Karpas-422 (cell line): ENCODE data around the gene PITX3. TPM values are rescaled to one million over a fixed set of nuclear protein-coding genes. Genes with fewer than 3 reads are reported as not detected.
"Not testable (repeated sequence)": the region's sequence is repeated elsewhere in the genome, so short reads cannot be mapped to it uniquely, and the experiment has no call there.

ENCODE experiments used
- DNase-seq: peaks from one replicate; pipeline ENCODE4 v3.0.0-alpha.2; 2015
- H2AFZ ChIP-seq: fragments of 200-600 bp; sonication (generic); 2 replicates; pipeline ENCODE4 v1.6.1; 2014; ENCODE audit warnings: antibody characterized with exemption, low read length, mixed read lengths
- H3K27ac ChIP-seq: fragments of 200-600 bp; sonication (generic); 2 replicates; pipeline ENCODE4 v1.5.1; 2014; ENCODE audit warnings: mild to moderate bottlenecking, low read length, moderate library complexity
- H3K27me3 ChIP-seq: fragments of 200-600 bp; sonication (generic); 2 replicates; pipeline ENCODE4 v1.6.1; 2014; ENCODE audit warnings: low read length, mixed read lengths
- H3K36me3 ChIP-seq: fragments of 200-600 bp; sonication (generic); 2 replicates; pipeline ENCODE4 v1.6.1; 2014; ENCODE audit warnings: low read length, mixed read lengths; ENCODE audit not compliant: insufficient read depth
- H3K4me1 ChIP-seq: fragments of 200-600 bp; sonication (generic); 2 replicates; pipeline ENCODE4 v1.6.1; 2014; ENCODE audit warnings: mild to moderate bottlenecking, low read length, mixed read lengths
- H3K4me2 ChIP-seq: fragments of 200-600 bp; sonication (generic); 2 replicates; pipeline ENCODE4 v1.6.1; 2014; ENCODE audit warnings: low read length, low read depth, mild to moderate bottlenecking; ENCODE audit not compliant: poor library complexity, severe bottlenecking
- H3K4me3 ChIP-seq: fragments of 200-600 bp; sonication (generic); 2 replicates; pipeline ENCODE4 v1.5.1; 2014; ENCODE audit warnings: mild to moderate bottlenecking, antibody characterized with exemption, low read length, mixed read lengths
- H3K79me2 ChIP-seq: fragments of 200-600 bp; sonication (generic); 2 replicates; pipeline ENCODE4 v1.6.1; 2014; ENCODE audit warnings: mild to moderate bottlenecking, low read length, mixed read lengths
- H3K9ac ChIP-seq: fragments of 200-600 bp; sonication (generic); 2 replicates; pipeline ENCODE4 v1.6.0; 2014; ENCODE audit warnings: low read length
- H3K9me2 ChIP-seq: fragments of 200-600 bp; sonication (generic), shearing (Covaris generic); replicated peaks from 2 replicates; pipeline ENCODE4 v1.6.0; 2014; ENCODE audit warnings: mild to moderate bottlenecking, low read length, moderate library complexity; ENCODE audit not compliant: insufficient read depth
- H3K9me3 ChIP-seq: fragments of 300-700, 200-600 bp; sonication (generic); 2 replicates; pipeline ENCODE4 v1.6.1; 2014; ENCODE audit warnings: low read length, mixed read lengths
- H4K20me1 ChIP-seq: fragments of 200-600 bp; sonication (generic); 2 replicates; pipeline ENCODE4 v1.6.1; 2014; ENCODE audit warnings: mild to moderate bottlenecking, antibody characterized with exemption, low read length, low read depth; ENCODE audit not compliant: insufficient read depth
- total RNA-seq: library from RNA; depleted of rRNA; stranded (reverse); fragments of >200 nt; shearing (Covaris generic); gene quantifications from 2 replicates; pipeline ENCODE4 v1.2.3, GENCODE V29; 2014; ENCODE audit warnings: low replicate concordance

Gene PITX3
- total RNA-seq, 1 experiment from 2014 or later = not detected

DNA sequence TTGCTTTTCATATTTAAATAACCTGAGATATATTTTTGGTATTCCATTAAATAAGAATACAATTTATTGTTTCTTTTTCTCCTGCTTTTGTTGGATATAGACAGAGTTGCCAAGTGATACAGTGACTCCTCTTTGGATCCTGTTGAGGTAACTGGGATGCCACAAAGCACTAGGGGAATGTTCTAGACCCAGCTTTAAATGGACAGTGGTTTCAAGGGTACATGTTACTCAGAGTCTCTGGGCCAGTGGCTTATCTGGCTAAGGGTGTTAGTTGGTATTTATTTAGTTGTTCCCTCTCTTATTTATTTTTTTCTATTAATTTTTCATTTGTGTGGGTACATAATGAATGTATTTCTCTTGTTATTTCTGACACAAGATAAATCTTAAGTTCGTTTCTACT is 13.1 kb upstream of the PITX3 start:
- H3K27ac ChIP-seq = no peak overlapping the region
- H2AFZ ChIP-seq = no peak overlapping the region
- peaks cover 63% of the 10 kb centered on the region for H3K79me2 ChIP-seq
- no peaks in the 10 kb centered on the region for H3K9me2 ChIP-seq
- no peaks in the 10 kb centered on the region for H4K20me1 ChIP-seq
- H3K36me3 ChIP-seq = no peaks in the 10 kb centered on the region
- H3K9ac ChIP-seq = no peak overlapping the region
- H3K27me3 ChIP-seq = no peaks in the 10 kb centered on the region
- no peaks in the 10 kb centered on the region for H3K4me1 ChIP-seq
- H3K9me3 ChIP-seq = no peaks in the 10 kb centered on the region
- no peak for DNase-seq
- no peak overlapping the region for H3K4me3 ChIP-seq
- no peak overlapping the region for H3K4me2 ChIP-seq

DNA sequence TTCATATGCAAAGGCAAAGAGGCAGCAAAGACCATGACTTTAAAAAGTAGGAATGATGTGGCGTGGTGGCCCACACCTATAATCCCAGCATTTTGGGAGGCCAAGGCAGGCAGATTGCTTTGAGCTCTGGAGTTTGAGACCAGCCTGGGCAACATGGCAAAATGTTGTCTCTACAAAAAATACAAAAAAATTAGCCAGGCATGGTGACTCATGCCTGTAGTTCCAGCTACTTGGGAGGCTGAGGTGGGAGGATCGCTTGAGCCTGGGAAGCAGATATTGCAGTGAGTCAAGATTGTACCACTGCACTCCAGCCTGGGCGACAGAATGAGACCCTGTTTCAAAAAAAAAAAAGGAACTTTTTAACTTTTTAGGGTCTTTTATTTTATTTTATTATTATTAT is 11.2 kb upstream of the PITX3 start:
- not testable (repeated sequence) for H3K4me1 ChIP-seq, H3K27me3 ChIP-seq, H3K9ac ChIP-seq, H4K20me1 ChIP-seq, H3K9me3 ChIP-seq, H3K36me3 ChIP-seq, H3K4me2 ChIP-seq, H3K4me3 ChIP-seq, H2AFZ ChIP-seq, DNase-seq, H3K27ac ChIP-seq, H3K9me2 ChIP-seq
- peaks cover 79% of the 10 kb centered on the region for H3K79me2 ChIP-seq

DNA sequence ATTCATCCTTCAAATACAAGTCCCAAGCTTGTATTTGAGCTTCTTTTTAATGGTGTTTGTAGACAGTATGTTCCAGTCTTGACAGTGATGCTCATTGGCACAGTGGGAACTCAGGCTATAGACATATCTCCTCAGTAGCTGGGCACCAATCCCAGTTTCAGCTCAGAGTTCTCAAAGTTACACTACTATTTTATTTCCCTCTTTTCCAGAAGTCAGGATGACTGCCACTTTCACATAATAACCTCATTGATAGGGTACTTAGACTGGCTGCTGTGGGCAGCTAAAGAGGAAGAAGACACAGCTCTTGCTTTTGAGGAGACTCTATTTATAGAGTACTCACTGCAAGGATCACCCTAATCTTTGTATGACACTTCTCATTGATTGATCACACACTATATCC is 6.4 kb upstream of the PITX3 start:
- H3K27ac ChIP-seq = no peak overlapping the region
- peaks cover 4% of the 10 kb centered on the region; the same call in 1 of the 2 replicates for H3K36me3 ChIP-seq
- peaks cover 9% of the 10 kb centered on the region; the same call in 1 of the 2 replicates for H4K20me1 ChIP-seq
- peaks cover 30% of the 10 kb centered on the region for H3K4me1 ChIP-seq
- no peak overlapping the region for H2AFZ ChIP-seq
- H3K9me3 ChIP-seq = no peaks in the 10 kb centered on the region
- H3K9ac ChIP-seq = peak overlapping the region; percentile 77; the same call in 1 of the 2 replicates
- H3K4me3 ChIP-seq = peak overlapping the region; percentile 84; the same call in 1 of the 2 replicates
- peaks cover 64% of the 10 kb centered on the region for H3K79me2 ChIP-seq
- H3K27me3 ChIP-seq = no peaks in the 10 kb centered on the region
- no peaks in the 10 kb centered on the region for H3K9me2 ChIP-seq
- peak overlapping the region; percentile 81 for H3K4me2 ChIP-seq
- no peak for DNase-seq

DNA sequence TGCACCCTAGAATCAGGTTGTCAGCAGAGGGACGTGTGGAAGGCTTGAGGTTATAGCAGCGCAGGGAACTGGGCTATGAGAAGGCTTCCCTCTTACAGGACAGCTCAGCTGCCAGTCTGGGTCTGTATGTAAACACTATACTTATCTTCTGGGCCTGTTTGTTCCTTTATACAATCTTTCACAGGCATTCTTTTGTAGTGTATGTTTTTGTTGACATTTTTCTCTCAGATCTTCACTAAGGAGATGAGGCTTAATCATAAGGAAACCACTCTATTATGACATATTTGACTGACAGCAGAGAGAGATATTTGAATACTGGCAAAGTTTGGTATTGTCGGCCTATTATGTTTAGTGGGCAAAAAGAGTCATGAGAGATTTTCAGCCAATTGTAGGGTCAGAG is 4.9 kb upstream of the PITX3 start:
- Histone ChIP-seq H3K4me3 (peak overlapping the region; percentile 84), H2AFZ (no peak overlapping the region), H3K27ac (peak overlapping the region; percentile 38; the same call in 1 of the 2 replicates), H3K9ac (peak overlapping the region; percentile 77), H3K4me2 (peak overlapping the region; percentile 81), H3K9me2 (no peaks in the 10 kb centered on the region), H4K20me1 (peaks cover 9% of the 10 kb centered on the region; the same call in 1 of the 2 replicates), H3K27me3 (no peaks in the 10 kb centered on the region), H3K79me2 (peaks cover 57% of the 10 kb centered on the region), H3K9me3 (no peaks in the 10 kb centered on the region), H3K36me3 (peaks cover 4% of the 10 kb centered on the region; the same call in 1 of the 2 replicates), H3K4me1 (peaks cover 30% of the 10 kb centered on the region)
- DNase-seq = peak; percentile 49

DNA sequence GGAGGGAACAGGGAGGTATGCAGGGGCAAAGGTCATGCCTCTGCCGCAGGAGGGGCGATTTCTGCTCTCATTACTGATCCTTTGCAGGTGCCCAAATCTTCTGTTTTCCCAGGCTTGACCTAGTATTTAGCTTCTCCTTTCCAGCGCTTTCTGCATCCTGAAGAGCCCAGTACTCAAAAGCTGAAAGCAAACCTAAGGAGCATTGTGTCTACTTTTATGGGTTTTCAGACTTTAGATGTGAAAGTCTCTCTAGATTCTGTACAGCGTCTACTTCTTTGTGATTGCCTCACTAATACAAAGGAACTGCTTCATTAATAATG is 4.6 kb upstream of the PITX3 start:
- peaks cover 30% of the 10 kb centered on the region for H3K4me1 ChIP-seq
- peaks cover 54% of the 10 kb centered on the region for H3K79me2 ChIP-seq

DNA sequence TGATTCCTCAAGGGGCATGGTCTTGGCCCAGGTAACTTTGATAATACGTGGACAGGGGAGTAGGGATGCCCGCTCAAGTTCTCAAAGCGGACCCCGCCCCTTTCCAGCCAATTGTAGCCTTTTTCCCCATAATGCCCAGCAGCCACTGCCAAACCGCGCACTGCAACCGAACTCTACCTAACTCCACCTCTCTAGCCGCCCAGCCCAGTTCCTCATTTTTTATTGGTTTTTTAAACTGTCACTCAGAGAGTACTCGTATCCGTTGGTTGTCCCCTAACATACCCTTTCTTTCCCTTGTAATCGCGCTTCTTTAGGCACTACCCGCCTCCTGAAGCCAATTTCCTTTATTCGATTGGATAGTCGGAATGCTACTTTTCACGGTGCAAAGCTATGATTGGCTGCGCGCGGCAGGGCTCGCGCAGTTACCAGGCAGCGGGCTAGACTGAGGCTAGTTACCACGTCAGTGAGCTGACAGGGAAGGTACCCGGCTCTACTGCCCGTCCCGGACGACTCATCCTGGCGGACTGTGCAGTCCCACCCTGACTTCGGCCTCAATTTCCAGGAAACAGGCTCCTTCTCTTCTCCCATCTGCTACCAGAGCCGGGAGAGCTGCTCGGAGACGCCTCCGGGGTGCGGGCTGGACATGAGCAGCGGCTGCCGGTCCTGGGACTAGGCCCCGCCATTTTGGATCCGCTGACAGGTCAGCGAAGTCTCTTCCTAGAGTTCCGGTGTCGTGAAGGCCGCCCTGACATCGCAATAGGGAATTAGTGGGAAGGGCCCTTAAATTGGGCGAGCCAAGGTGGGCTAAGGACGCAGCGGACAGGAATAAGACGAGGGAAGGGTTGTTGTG is 4.0 kb upstream of the PITX3 start, which contains the start of gene GBF1:
Gene GBF1 (plus strand): TSS at position 451 of the 850 bp plus-strand sequence. CDS start 13,407 bp downstream, outside the sequence.
- no peaks in the 10 kb centered on the region for H3K9me3 ChIP-seq
- H3K9ac ChIP-seq = peak within 1 kb of the TSS; percentile 77
- peak within 1 kb of the TSS; percentile 84 for H3K4me3 ChIP-seq
- H3K4me2 ChIP-seq = peak within 1 kb of the TSS; percentile 84
- H3K9me2 ChIP-seq = no peaks in the 10 kb centered on the region
- peaks cover 48% of the 10 kb centered on the region for H3K79me2 ChIP-seq
- H4K20me1 ChIP-seq = peaks cover 9% of the 10 kb centered on the region; the same call in 1 of the 2 replicates
- peak within 1 kb of the TSS; percentile 27; the same call in 1 of the 2 replicates for H3K27ac ChIP-seq
- peak within 1 kb of the TSS; percentile 82 for H2AFZ ChIP-seq
- H3K36me3 ChIP-seq = peaks cover 4% of the 10 kb centered on the region; the same call in 1 of the 2 replicates
- DNase-seq = peak; percentile 98
- no peaks in the 10 kb centered on the region for H3K27me3 ChIP-seq
- peaks cover 30% of the 10 kb centered on the region for H3K4me1 ChIP-seq

More for the DNA sequence above, 4.6 kb upstream of the PITX3 start:
- peak; percentile 43 for DNase-seq
- peak overlapping the region; percentile 27; the same call in 1 of the 2 replicates for H3K27ac ChIP-seq
- H4K20me1 ChIP-seq = peaks cover 9% of the 10 kb centered on the region; the same call in 1 of the 2 replicates
- no peaks in the 10 kb centered on the region for H3K27me3 ChIP-seq
- H3K9me2 ChIP-seq = no peaks in the 10 kb centered on the region
- H3K4me3 ChIP-seq = peak overlapping the region; percentile 84
- H3K4me2 ChIP-seq = peak overlapping the region; percentile 81
- no peak overlapping the region for H2AFZ ChIP-seq
- peaks cover 4% of the 10 kb centered on the region; the same call in 1 of the 2 replicates for H3K36me3 ChIP-seq
- H3K9ac ChIP-seq = peak overlapping the region; percentile 77
- H3K9me3 ChIP-seq = no peaks in the 10 kb centered on the region

DNA sequence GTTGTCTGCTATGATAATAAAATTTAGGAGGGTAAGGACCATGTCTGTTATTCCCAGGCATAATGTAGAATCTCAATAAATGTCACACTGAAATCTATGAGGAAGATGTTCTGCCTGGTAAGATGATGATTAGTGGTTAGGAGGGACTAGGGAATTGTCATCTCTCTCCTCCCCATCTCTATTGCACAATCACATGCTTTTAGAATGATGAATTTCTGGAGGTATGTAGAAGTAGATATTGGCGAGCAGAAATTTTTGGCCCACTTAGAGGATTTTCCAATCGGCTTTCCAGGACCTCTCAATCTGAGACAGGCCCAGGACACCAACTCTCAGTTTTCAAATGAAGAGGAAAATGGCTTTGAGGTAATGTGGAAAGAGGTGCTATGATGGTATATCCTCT is 2.0 kb upstream of the PITX3 start:
- Histone ChIP-seq H3K36me3 (no peaks in the 10 kb centered on the region; the same call in 1 of the 2 replicates), H3K79me2 (peaks cover 28% of the 10 kb centered on the region), H3K4me2 (no peak overlapping the region), H4K20me1 (peaks cover 9% of the 10 kb centered on the region; the same call in 1 of the 2 replicates), H3K9me3 (no peaks in the 10 kb centered on the region), H3K4me3 (no peak overlapping the region), H3K27ac (no peak overlapping the region), H3K4me1 (peaks cover 29% of the 10 kb centered on the region), H3K9ac (no peak overlapping the region), H3K27me3 (no peaks in the 10 kb centered on the region), H3K9me2 (no peaks in the 10 kb centered on the region), H2AFZ (no peak overlapping the region)
- DNase-seq = no peak

DNA sequence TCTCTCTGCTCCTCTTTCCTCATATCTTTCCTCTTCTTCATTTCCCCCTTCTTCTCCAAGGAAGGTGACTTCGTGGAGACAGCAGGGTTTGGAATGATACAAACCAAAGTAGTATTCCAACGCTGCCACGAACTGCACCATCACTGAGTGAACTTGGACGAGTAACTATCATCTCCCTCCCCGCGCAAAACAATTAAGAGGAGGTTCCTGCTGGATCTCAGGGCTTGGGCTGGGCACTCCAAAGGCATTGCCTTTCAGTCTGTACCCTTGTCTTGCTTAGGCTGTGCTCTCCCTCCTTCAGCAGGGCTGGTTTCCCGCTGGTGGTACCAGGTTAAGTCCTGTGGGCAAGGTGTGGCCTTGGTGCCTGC is 790 bp upstream of the PITX3 start:
- Histone ChIP-seq H4K20me1 (peaks cover 3% of the 10 kb centered on the region; the same call in 1 of the 2 replicates), H3K4me2 (no peak overlapping the region), H3K9ac (no peak overlapping the region), H3K4me1 (peaks cover 17% of the 10 kb centered on the region), H3K9me3 (no peaks in the 10 kb centered on the region), H3K9me2 (no peaks in the 10 kb centered on the region), H3K27me3 (no peaks in the 10 kb centered on the region), H3K27ac (no peak overlapping the region), H2AFZ (no peak overlapping the region), H3K4me3 (no peak overlapping the region), H3K36me3 (no peaks in the 10 kb centered on the region), H3K79me2 (peaks cover 16% of the 10 kb centered on the region)
- DNase-seq = no peak
